Measurements from ENCODE around the gene COBL.

GRCh38 chr7:51158211-51158610 lies 158.4 kb downstream of the COBL start:
- no peak for TF ChIP-seq POLR2AphosphoS5 (IDR thresholded peaks at IDR 0.05; ENCODE audit: low read depth, low read length)
- no peak for TF ChIP-seq POU2F2 (IDR thresholded peaks at IDR 0.05; ENCODE audit: low read depth, low read length)
- TF ChIP-seq POLR2A (IDR thresholded peaks at IDR 0.05; ENCODE audit: low read depth, low read length) = no peak
- TF ChIP-seq TAF1 (IDR thresholded peaks at IDR 0.05; ENCODE audit: low read depth, low read length) = no peak
